BJ (cell line): ENCODE data around the gene KIAA0825. TPM values are rescaled to one million over a fixed set of nuclear protein-coding genes. Genes with fewer than 3 reads are reported as not detected.

ENCODE experiments used
- CTCF ChIA-PET: fragments of 350-600 bp; formaldehyde crosslinking; extraction: SDS; loops from one replicate; lab custom pipeline; 2021; ENCODE audit warnings: antibody characterized with exemption, inconsistent platforms; lab: Yijun Ruan, JAX
- POLR2A ChIA-PET: fragments of 300-600 bp; sonication (Branson Sonifier 250); formaldehyde crosslinking; extraction: SDS; loops from one replicate; lab custom pipeline; 2021; ENCODE audit warnings: antibody characterized with exemption; lab: Charles Lee
- DNase-seq: peaks from one replicate; pipeline ENCODE4 v3.0.0-alpha.2; 2011; ENCODE audit warnings: low read depth
- H3K27me3 ChIP-seq: 2 replicates; pipeline ENCODE4 v1.6.0; 2011; ENCODE audit warnings: low read length; ENCODE audit not compliant: control insufficient read depth, insufficient read depth
- H3K36me3 ChIP-seq: 2 replicates; pipeline ENCODE4 v1.5.1; 2011; ENCODE audit warnings: low read length; ENCODE audit not compliant: control insufficient read depth, insufficient read depth
- H3K4me3 ChIP-seq: 2 replicates; pipeline ENCODE4 v1.5.1; 2011; ENCODE audit warnings: low read depth, mild to moderate bottlenecking, control low read depth, low read length
- polyA plus RNA-seq: library from polyadenylated mRNA; depleted of rRNA; stranded (reverse); fragments of >200 nt; gene quantifications from 2 replicates; pipeline ENCODE4 v1.2.3, GENCODE V29; 2011
- TF ChIP-seq, protein P1 (sequence below): IDR thresholded peaks from 2 replicates; pipeline ENCODE4 v1.5.1; 2011; ENCODE audit warnings: low read depth, mild to moderate bottlenecking, control low read depth, inconsistent platforms, low read length, moderate library complexity; ENCODE audit not compliant: insufficient read depth

The KIAA0825 gene
- polyA plus RNA-seq, 1 experiment, result 0.69 TPM

DNA sequence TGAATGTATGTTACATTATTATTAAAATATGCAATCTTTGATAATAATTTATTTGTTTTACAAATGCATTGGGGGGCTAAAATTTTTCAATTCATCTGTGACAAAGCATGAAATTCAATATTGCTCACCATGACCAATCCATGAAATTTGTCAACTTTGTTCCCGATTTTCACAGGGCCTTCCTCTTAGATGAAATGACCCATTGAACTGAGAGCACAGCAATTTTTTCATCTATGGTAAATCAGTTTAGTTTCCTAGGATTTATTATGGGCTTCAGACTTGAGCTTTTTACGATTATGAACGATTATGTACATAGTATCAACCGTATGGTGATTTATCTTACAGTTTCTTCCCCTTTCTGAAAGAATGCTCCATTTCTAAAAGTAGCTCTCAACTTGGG, 157.3 kb downstream of the KIAA0825 start:
- ChIA-PET POLR2A (no interaction called here), CTCF (no interaction called here)
- H3K4me3 ChIP-seq, result no peak overlapping the region
- no peaks in the 10 kb centered on the region for H3K36me3 ChIP-seq
- no peaks in the 10 kb centered on the region for H3K27me3 ChIP-seq
- TF ChIP-seq, protein P1, sequence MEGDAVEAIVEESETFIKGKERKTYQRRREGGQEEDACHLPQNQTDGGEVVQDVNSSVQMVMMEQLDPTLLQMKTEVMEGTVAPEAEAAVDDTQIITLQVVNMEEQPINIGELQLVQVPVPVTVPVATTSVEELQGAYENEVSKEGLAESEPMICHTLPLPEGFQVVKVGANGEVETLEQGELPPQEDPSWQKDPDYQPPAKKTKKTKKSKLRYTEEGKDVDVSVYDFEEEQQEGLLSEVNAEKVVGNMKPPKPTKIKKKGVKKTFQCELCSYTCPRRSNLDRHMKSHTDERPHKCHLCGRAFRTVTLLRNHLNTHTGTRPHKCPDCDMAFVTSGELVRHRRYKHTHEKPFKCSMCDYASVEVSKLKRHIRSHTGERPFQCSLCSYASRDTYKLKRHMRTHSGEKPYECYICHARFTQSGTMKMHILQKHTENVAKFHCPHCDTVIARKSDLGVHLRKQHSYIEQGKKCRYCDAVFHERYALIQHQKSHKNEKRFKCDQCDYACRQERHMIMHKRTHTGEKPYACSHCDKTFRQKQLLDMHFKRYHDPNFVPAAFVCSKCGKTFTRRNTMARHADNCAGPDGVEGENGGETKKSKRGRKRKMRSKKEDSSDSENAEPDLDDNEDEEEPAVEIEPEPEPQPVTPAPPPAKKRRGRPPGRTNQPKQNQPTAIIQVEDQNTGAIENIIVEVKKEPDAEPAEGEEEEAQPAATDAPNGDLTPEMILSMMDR, result no peak
- DNase-seq, result no peak

DNA sequence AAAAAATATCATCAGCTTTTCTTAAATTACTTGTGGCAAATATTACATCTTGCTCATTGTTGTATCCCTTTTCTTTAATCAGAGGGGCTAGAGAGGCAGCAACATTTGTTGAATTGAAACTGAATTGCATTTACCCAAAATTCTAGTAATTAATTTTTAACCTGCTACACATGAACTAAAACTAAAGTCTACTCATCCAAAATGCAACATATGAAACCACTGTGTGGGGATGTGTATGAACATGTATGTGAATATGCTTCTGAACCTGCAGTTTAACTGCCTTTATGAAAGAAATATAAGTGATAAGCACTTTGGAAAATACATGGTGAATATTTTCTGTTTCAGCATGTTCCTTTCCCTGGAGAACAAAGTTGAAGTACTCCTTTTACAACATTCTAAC, 158.5 kb downstream of the KIAA0825 start:
- POLR2A ChIA-PET, result no interaction called here
- DNase-seq, result no peak
- Histone ChIP-seq H3K4me3 (no peak overlapping the region), H3K27me3 (no peaks in the 10 kb centered on the region), H3K36me3 (no peaks in the 10 kb centered on the region)
- TF ChIP-seq, protein P1, result no peak
- CTCF ChIA-PET, result no interaction called here

DNA sequence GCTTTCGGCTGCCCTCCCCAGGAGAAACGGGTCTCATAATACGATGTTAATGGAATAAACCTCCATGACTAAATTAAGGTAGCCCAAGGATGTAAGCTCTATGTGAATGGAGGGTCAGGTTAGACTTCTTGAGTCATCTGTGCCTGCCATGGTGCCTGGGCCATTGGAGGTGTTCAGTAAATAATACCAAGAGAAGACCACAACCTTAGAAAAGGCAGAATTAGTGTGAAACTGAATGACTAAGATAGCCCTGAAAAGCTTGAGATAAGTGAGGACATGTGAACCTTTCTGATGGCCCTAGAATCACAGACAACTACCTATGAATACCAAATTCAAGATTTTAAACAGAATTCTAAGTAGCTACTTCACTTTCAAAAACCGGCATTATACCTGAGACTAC, 160.6 kb downstream of the KIAA0825 start:
- TF ChIP-seq, protein P1, result no peak
- Histone ChIP-seq H3K36me3 (no peaks in the 10 kb centered on the region), H3K27me3 (no peaks in the 10 kb centered on the region), H3K4me3 (no peak overlapping the region)
- POLR2A ChIA-PET, result no interaction called here
- DNase-seq, result no peak
- CTCF ChIA-PET, result interaction anchor here (0.7 kb wide), 1 partner anchor 515 kb away, joined by 3 read pairs; no protein-coding TSS in a partner anchor

DNA sequence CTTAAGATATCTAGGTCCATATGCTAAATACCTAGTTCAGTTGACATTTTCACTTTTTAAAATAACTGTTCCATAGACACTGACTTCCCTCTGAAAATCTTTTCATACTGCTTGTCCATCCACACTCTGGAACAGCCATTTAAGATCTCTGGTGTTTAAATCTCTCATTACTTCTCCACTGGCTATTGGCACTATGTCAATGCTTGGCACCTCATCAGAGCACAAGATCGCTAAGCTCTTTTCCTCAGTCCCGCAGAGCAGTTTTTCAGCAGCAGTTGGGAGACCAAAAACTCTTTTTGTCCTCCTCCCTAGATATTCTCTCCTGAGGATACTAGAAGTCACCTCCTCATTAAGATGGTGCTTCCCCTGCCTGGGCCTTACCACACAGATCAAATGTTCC, 172.7 kb downstream of the KIAA0825 start:
- POLR2A ChIA-PET, result no interaction called here
- no peak for DNase-seq
- H3K4me3 ChIP-seq, result no peak overlapping the region
- no peaks in the 10 kb centered on the region for H3K36me3 ChIP-seq
- H3K27me3 ChIP-seq, result no peaks in the 10 kb centered on the region
- TF ChIP-seq, protein P1, result no peak
- CTCF ChIA-PET, result no interaction called here

DNA sequence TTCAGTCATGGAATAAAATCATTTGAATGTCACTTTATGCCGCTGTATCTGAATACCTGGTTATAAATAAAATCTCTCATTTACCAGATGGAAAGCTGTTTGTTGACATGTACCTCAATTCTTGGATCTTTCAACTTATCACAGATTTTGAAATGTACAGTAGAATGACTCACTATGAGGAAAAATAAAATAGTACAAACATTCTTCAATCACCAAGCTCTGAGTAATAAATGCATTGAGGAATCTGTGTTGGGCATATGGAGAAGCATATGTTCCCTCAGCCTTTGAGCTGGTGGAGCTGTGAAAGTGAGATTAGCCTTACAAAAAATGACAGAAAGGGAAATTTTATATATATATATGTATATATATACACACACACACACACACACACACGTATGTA, 175.4 kb downstream of the KIAA0825 start:
- no peak for DNase-seq
- ChIA-PET POLR2A (no interaction called here), CTCF (interaction anchor here (1.2 kb wide), 1 partner anchor 9 kb away, joined by 3 read pairs; no protein-coding TSS in a partner anchor)
- no peaks in the 10 kb centered on the region for H3K27me3 ChIP-seq
- TF ChIP-seq, protein P1, result no peak
- H3K4me3 ChIP-seq, result no peak overlapping the region
- H3K36me3 ChIP-seq, result no peaks in the 10 kb centered on the region
